BLaER1 treated with 17β-estradiol and CSF1 and Interleukin-3, amounts not matched to agents 10 nM and 100 nM (cell line): ENCODE data around the gene ACAD8.

ENCODE experiments used
- H3K27ac ChIP-seq, 11 experiments: shearing (Covaris generic); formaldehyde crosslinking; 2 replicates each; pipeline ENCODE4 v1.8.1; 2022
- H3K27me3 ChIP-seq, 11 experiments: shearing (Covaris generic); formaldehyde crosslinking; 2 replicates each; pipeline ENCODE4 v1.8.1; 2022
- H3K36me3 ChIP-seq, 11 experiments: shearing (Covaris generic); formaldehyde crosslinking; 2 replicates each; pipeline ENCODE4 v1.8.1; 2022
- H3K4me1 ChIP-seq, 10 experiments: shearing (Covaris generic); formaldehyde crosslinking; 2 replicates each; pipeline ENCODE4 v1.8.1; 2022
- H3K4me2 ChIP-seq, 11 experiments: shearing (Covaris generic); formaldehyde crosslinking; 2 replicates each; pipeline ENCODE4 v1.8.1; 2022
- H3K4me3 ChIP-seq, 10 experiments: shearing (Covaris generic); formaldehyde crosslinking; 2 replicates each; pipeline ENCODE4 v1.8.1; 2022
- H3K9ac ChIP-seq, 11 experiments: shearing (Covaris generic); formaldehyde crosslinking; 2 replicates each; pipeline ENCODE4 v1.8.1; 2022
- H3K9me3 ChIP-seq, 11 experiments: shearing (Covaris generic); formaldehyde crosslinking; replicated peaks in 1 of 11; 2 replicates each; pipeline ENCODE4 v1.8.1; 2022
- H4K20me1 ChIP-seq, 11 experiments: shearing (Covaris generic); formaldehyde crosslinking; 2 replicates each; pipeline ENCODE4 v1.8.1; 2022
- Cebpa-rat ChIP-seq, 11 experiments: shearing (Covaris generic); IDR thresholded peaks; 2 replicates each; pipeline ENCODE4 v1.8.1; 2022

Gene ACAD8

GRCh38 chr11:134257101-134257500, 3.7 kb downstream of the ACAD8 start:
- peaks cover 0 to 14% (median under 1%) of the 10 kb centered on the region in 11 experiments; a peak in 7 of 22 replicates for H4K20me1 ChIP-seq
- no peak for TF ChIP-seq Cebpa-rat (IDR thresholded peaks at IDR 0.05)
- H3K36me3 ChIP-seq: peaks cover 29 to 53% (median 47%) of the 10 kb centered on the region in 11 experiments
- H3K4me3 ChIP-seq: no peak overlapping the region
- H3K9ac ChIP-seq: no peak overlapping the region
- H3K9me3 ChIP-seq: no peaks in the 10 kb centered on the region
- H3K4me1 ChIP-seq: peaks cover 42 to 65% (median 46%) of the 10 kb centered on the region in 10 experiments
- H3K4me2 ChIP-seq: no peak overlapping the region
- no peak overlapping the region for H3K27ac ChIP-seq
- no peaks in the 10 kb centered on the region for H3K27me3 ChIP-seq

- no peak for TF ChIP-seq Cebpa-rat (IDR thresholded peaks at IDR 0.05)
- Histone ChIP-seq H4K20me1 (peaks cover 0 to 19% (median 4%) of the 10 kb centered on the region in 11 experiments; a peak in 7 of 22 replicates), H3K4me3 (no peak overlapping the region), H3K4me2 (no peak overlapping the region; a peak in 1 of 22 replicates), H3K4me1 (peaks cover 41 to 66% (median 44%) of the 10 kb centered on the region in 10 experiments), H3K36me3 (peaks cover 42 to 68% (median 62%) of the 10 kb centered on the region in 11 experiments), H3K9me3 (no peaks in the 10 kb centered on the region), H3K27ac (no peak overlapping the region; a peak in 1 of 22 replicates), H3K27me3 (no peaks in the 10 kb centered on the region), H3K9ac (no peak overlapping the region)
Observed at GRCh38 chr11:134258577-134258976, 5.2 kb downstream of the ACAD8 start.

GRCh38 chr11:134260503-134260902, 7.1 kb downstream of the ACAD8 start:
- H3K4me3 ChIP-seq: peak overlapping the region in 3 of 10 experiments; percentile 16 to 26 (median 23); a peak in 4 of 20 replicates
- no peaks in the 10 kb centered on the region for H3K27me3 ChIP-seq
- H3K4me2 ChIP-seq: peak overlapping the region; percentile 67 to 92 (median 81)
- no peaks in the 10 kb centered on the region for H3K9me3 ChIP-seq
- peaks cover 0 to 24% (median 3%) of the 10 kb centered on the region in 11 experiments; a peak in 6 of 22 replicates for H4K20me1 ChIP-seq
- peak overlapping the region in 10 of 11 experiments; percentile 30 to 79 (median 70); a peak in 19 of 22 replicates for H3K27ac ChIP-seq
- peak in 2 of 11 experiments; percentile 56 to 62; a peak in 3 of 22 replicates for TF ChIP-seq Cebpa-rat (IDR thresholded peaks at IDR 0.05)
- H3K36me3 ChIP-seq: peaks cover 42 to 81% (median 69%) of the 10 kb centered on the region in 11 experiments
- H3K9ac ChIP-seq: peak overlapping the region in 10 of 11 experiments; percentile 23 to 60 (median 48); a peak in 16 of 22 replicates
- peaks cover 31 to 61% (median 33%) of the 10 kb centered on the region in 10 experiments for H3K4me1 ChIP-seq

- Histone ChIP-seq H4K20me1 (peaks cover 0 to 24% (median 1%) of the 10 kb centered on the region in 11 experiments; a peak in 6 of 22 replicates), H3K27ac (peak overlapping the region in 10 of 11 experiments; percentile 9 to 79 (median 70); a peak in 19 of 22 replicates), H3K4me1 (peaks cover 31 to 65% (median 33%) of the 10 kb centered on the region in 10 experiments), H3K9ac (peak overlapping the region in 10 of 11 experiments; percentile 15 to 51 (median 30); a peak in 12 of 22 replicates), H3K27me3 (no peaks in the 10 kb centered on the region), H3K36me3 (peaks cover 42 to 81% (median 69%) of the 10 kb centered on the region in 11 experiments), H3K4me2 (peak overlapping the region; percentile 67 to 92 (median 81)), H3K9me3 (no peaks in the 10 kb centered on the region), H3K4me3 (peak overlapping the region in 3 of 10 experiments; percentile 7 to 26 (median 16); a peak in 3 of 20 replicates)
- TF ChIP-seq Cebpa-rat (IDR thresholded peaks at IDR 0.05): no peak
Observed at GRCh38 chr11:134260983-134261382, 7.6 kb downstream of the ACAD8 start.

- peaks cover 42 to 74% (median 65%) of the 10 kb centered on the region in 11 experiments for H3K36me3 ChIP-seq
- H3K27ac ChIP-seq: peak overlapping the region in 4 of 11 experiments; percentile 70 to 74 (median 70); a peak in 5 of 22 replicates
- H3K4me3 ChIP-seq: no peak overlapping the region
- peaks cover 0 to 24% (median 0%) of the 10 kb centered on the region in 11 experiments; a peak in 6 of 22 replicates for H4K20me1 ChIP-seq
- no peak for TF ChIP-seq Cebpa-rat (IDR thresholded peaks at IDR 0.05)
- no peaks in the 10 kb centered on the region for H3K9me3 ChIP-seq
- peak overlapping the region; percentile 67 to 92 (median 81); a peak in 21 of 22 replicates for H3K4me2 ChIP-seq
- peaks cover 31 to 74% (median 38%) of the 10 kb centered on the region in 10 experiments for H3K4me1 ChIP-seq
- no peaks in the 10 kb centered on the region for H3K27me3 ChIP-seq
- no peak overlapping the region; a peak in 1 of 22 replicates for H3K9ac ChIP-seq
Observed at GRCh38 chr11:134261626-134262488, 8.5 kb downstream of the ACAD8 start.

- Histone ChIP-seq H3K4me3 (no peak overlapping the region), H3K4me1 (peaks cover 26 to 72% (median 37%) of the 10 kb centered on the region in 10 experiments), H3K9ac (no peak overlapping the region), H3K9me3 (no peaks in the 10 kb centered on the region), H3K4me2 (peak overlapping the region in 3 of 11 experiments; percentile 16 to 24 (median 21); a peak in 4 of 22 replicates), H3K27ac (no peak overlapping the region), H3K27me3 (peaks cover 0 to 17% (median 9%) of the 10 kb centered on the region in 11 experiments; a peak in 12 of 22 replicates), H4K20me1 (peaks cover 0 to 24% (median 0%) of the 10 kb centered on the region in 11 experiments; a peak in 7 of 22 replicates), H3K36me3 (peaks cover 21 to 43% (median 36%) of the 10 kb centered on the region in 11 experiments)
- TF ChIP-seq Cebpa-rat (IDR thresholded peaks at IDR 0.05): no peak
Observed at GRCh38 chr11:134264966-134265764, 11.8 kb downstream of the ACAD8 start.

GRCh38 chr11:134266440-134266839, 13.1 kb downstream of the ACAD8 start:
- no peaks in the 10 kb centered on the region for H3K9me3 ChIP-seq
- no peak for TF ChIP-seq Cebpa-rat (IDR thresholded peaks at IDR 0.05)
- peaks cover 17 to 35% (median 29%) of the 10 kb centered on the region in 11 experiments for H3K36me3 ChIP-seq
- H3K4me2 ChIP-seq: peak overlapping the region in 5 of 11 experiments; percentile 31 to 73 (median 60); a peak in 12 of 22 replicates
- no peak overlapping the region for H3K4me3 ChIP-seq
- H3K9ac ChIP-seq: peak overlapping the region in 2 of 11 experiments; percentile 32 to 41; a peak in 3 of 22 replicates
- peak overlapping the region in 4 of 11 experiments; percentile 43 to 67 (median 56); a peak in 7 of 22 replicates for H3K27ac ChIP-seq
- H4K20me1 ChIP-seq: peaks cover 0 to 23% (median 0%) of the 10 kb centered on the region in 11 experiments; a peak in 7 of 22 replicates
- H3K4me1 ChIP-seq: peaks cover 20 to 59% (median 28%) of the 10 kb centered on the region in 10 experiments; a peak in 19 of 20 replicates
- H3K27me3 ChIP-seq: peaks cover under 1 to 30% (median 10%) of the 10 kb centered on the region in 11 experiments; a peak in 18 of 22 replicates
